Posterior vena cava (tissue), 2 donors: Measurements from ENCODE around the gene RNF123. TPM values are rescaled to one million over a fixed set of nuclear protein-coding genes. Genes with fewer than 3 reads are reported as not detected.
"Not testable (repeated sequence)": the region's sequence is repeated elsewhere in the genome, so short reads cannot be mapped to it uniquely, and the experiment has no call there.

ENCODE experiments used
- DNase-seq: peaks from one replicate; pipeline ENCODE4 v3.0.0-alpha.2; 2020; ENCODE audit warnings: low spot score
- intact Hi-C, 2 donors: fragments of 100-400 bp; cut with DNase I; formaldehyde crosslinking; loops; one replicate each; pipeline versions ENCODE4 v1.14.1 to v1.14.2; 2022 to 2023
- total RNA-seq, 2 donors: library from RNA; stranded (reverse); fragmentation: NEBNext Ultra II Directional; extraction: Animal tissue kit (Norgen Biotek cat#: 25700); gene quantifications; one replicate each; pipeline ENCODE4 v1.2.1, GENCODE V29; 2021
- donor health status: DM: yes; HTN: yes; CAD: no.
- donor health status: DM: yes; HTN: yes; CAD: no.

Gene RNF123
- total RNA-seq, 2 donors from 2014 or later, result 28.3 to 29.5 TPM

- DNase-seq, intact Hi-C loops: not testable (repeated sequence)
Observed at GRCh38 chr3:49689908-49690624, 709 bp downstream of the RNF123 start.

- not testable (repeated sequence) for DNase-seq
Observed at GRCh38 chr3:49690856-49691255, 1.5 kb downstream of the RNF123 start.

GRCh38 chr3:49691481-49691880 is 2.1 kb downstream of the RNF123 start:
- intact Hi-C loops, DNase-seq: not testable (repeated sequence)

More at GRCh38 chr3:49690856-49691255, 1.5 kb downstream of the RNF123 start:
- intact Hi-C loops, result not testable (repeated sequence)

GRCh38 chr3:49694409-49695070 is 5.2 kb downstream of the RNF123 start:
- DNase-seq, intact Hi-C loops: not testable (repeated sequence)

- intact Hi-C loops, result not testable (repeated sequence)
Observed at GRCh38 chr3:49695350-49696015, 6.1 kb downstream of the RNF123 start.

GRCh38 chr3:49699281-49699979 is 10.1 kb downstream of the RNF123 start:
- intact Hi-C loops, result no loop called here
- no peak for DNase-seq

More at GRCh38 chr3:49695350-49696015, 6.1 kb downstream of the RNF123 start:
- DNase-seq, result not testable (repeated sequence)

GRCh38 chr3:49700014-49700413 is 10.7 kb downstream of the RNF123 start:
- DNase-seq, result no peak
- intact Hi-C loops, result loop anchor here in 1 of 2 donors (5.0 to 10.0 kb wide), 2 partner anchors 142 to 205 kb away; partner anchors contain the start of gene MST1R

GRCh38 chr3:49700453-49701128 is 11.2 kb downstream of the RNF123 start:
- DNase-seq, result no peak
- intact Hi-C loops, result loop anchor here in 1 of 2 donors (5.0 to 10.0 kb wide), 2 partner anchors 142 to 204 kb away; partner anchors contain the start of gene MST1R

- intact Hi-C loops, result loop anchor here in 1 of 2 donors (5.0 to 10.0 kb wide), 2 partner anchors 141 to 203 kb away; partner anchors contain the start of gene MST1R
- DNase-seq, result no peak
Observed at GRCh38 chr3:49701388-49702077, 12.2 kb downstream of the RNF123 start.

- intact Hi-C loops, result loop anchor here in 1 of 2 donors (5.0 to 10.0 kb wide), 2 partner anchors 140 to 202 kb away; partner anchors contain the start of gene MST1R
- DNase-seq, result no peak
Observed at GRCh38 chr3:49702672-49703071, 13.3 kb downstream of the RNF123 start.

GRCh38 chr3:49703443-49703927 is 14.1 kb downstream of the RNF123 start:
- no peak for DNase-seq
- intact Hi-C loops, result loop anchor here in 1 of 2 donors (5.0 to 10.0 kb wide), 2 partner anchors 139 to 201 kb away; partner anchors contain the start of gene MST1R

GRCh38 chr3:49703956-49704355 is 14.6 kb downstream of the RNF123 start:
- intact Hi-C loops, result loop anchor here in 1 of 2 donors (5.0 to 10.0 kb wide), 2 partner anchors 138 to 201 kb away; partner anchors contain the start of gene MST1R
- no peak for DNase-seq

- no peak for DNase-seq
- intact Hi-C loops, result loop anchor here in 1 of 2 donors (5.0 to 10.0 kb wide), 2 partner anchors 138 to 200 kb away; partner anchors contain the start of gene MST1R
Observed at GRCh38 chr3:49704629-49705028, 15.3 kb downstream of the RNF123 start.

GRCh38 chr3:49705390-49705960 is 16.1 kb downstream of the RNF123 start:
- intact Hi-C loops, result loop anchor here in 1 of 2 donors (10.0 kb wide), 1 partner anchor 199 kb away; the partner anchor contains the start of gene MST1R
- no peak for DNase-seq

- intact Hi-C loops, result loop anchor here in 1 of 2 donors (10.0 kb wide), 1 partner anchor 198 kb away; the partner anchor contains the start of gene MST1R
- DNase-seq, result no peak
Observed at GRCh38 chr3:49706456-49707112, 17.2 kb downstream of the RNF123 start.

GRCh38 chr3:49707113-49707480 is 17.7 kb downstream of the RNF123 start:
- intact Hi-C loops, result loop anchor here in 1 of 2 donors (10.0 kb wide), 1 partner anchor 198 kb away; the partner anchor contains the start of gene MST1R

More at GRCh38 chr3:49707113-49707480, 17.7 kb downstream of the RNF123 start:
- DNase-seq, result no peak
